ENCODE data around the gene PXT1.
"Not testable (repeated sequence)": the region's sequence is repeated elsewhere in the genome, so short reads cannot be mapped to it uniquely, and the experiment has no call there.

PXT1 gene

GRCh38 chr6:36442671-36443470 is at the start of gene PXT1, which contains the start of gene KCTD20:
TSS of gene PXT1 (minus strand) at chr6:36442854. CDS start at chr6:36426082, 16,772 bp downstream.
TSS of gene KCTD20 (plus strand) at chr6:36443000. CDS start at chr6:36470098, 27,098 bp downstream.
- peak; percentile 86 for DNase-seq

GRCh38 chr6:36492092-36492491 is 49.4 kb upstream of the PXT1 start:
- no peak for DNase-seq

GRCh38 chr6:36491378-36491965 is 48.8 kb upstream of the PXT1 start:
- no peak for DNase-seq

- no peak for DNase-seq
Measured at GRCh38 chr6:36489426-36489825, 46.8 kb upstream of the PXT1 start.

GRCh38 chr6:36488221-36488620 is 45.6 kb upstream of the PXT1 start:
- no peak for DNase-seq

GRCh38 chr6:36487698-36488097 is 45.0 kb upstream of the PXT1 start:
- DNase-seq, result no peak

- DNase-seq, result no peak
Measured at GRCh38 chr6:36484736-36485135, 42.1 kb upstream of the PXT1 start.

GRCh38 chr6:36483326-36483725 is 40.7 kb upstream of the PXT1 start:
- not testable (repeated sequence) for DNase-seq

- DNase-seq, result no peak
Measured at GRCh38 chr6:36479256-36479655, 36.6 kb upstream of the PXT1 start.

- no peak for DNase-seq
Measured at GRCh38 chr6:36478051-36478526, 35.4 kb upstream of the PXT1 start.

GRCh38 chr6:36469946-36470345 is 27.3 kb upstream of the PXT1 start:
- DNase-seq, result no peak

GRCh38 chr6:36469148-36469661 is 26.6 kb upstream of the PXT1 start:
- DNase-seq, result no peak

GRCh38 chr6:36467625-36468024 is 25.0 kb upstream of the PXT1 start:
- no peak for DNase-seq

GRCh38 chr6:36464233-36464632 is 21.6 kb upstream of the PXT1 start:
- no peak for DNase-seq

GRCh38 chr6:36463676-36464075 is 21.0 kb upstream of the PXT1 start:
- DNase-seq, result no peak

GRCh38 chr6:36461646-36462045 is 19.0 kb upstream of the PXT1 start:
- no peak for DNase-seq

- DNase-seq, result no peak
Measured at GRCh38 chr6:36460916-36461315, 18.3 kb upstream of the PXT1 start.

- no peak for DNase-seq
Measured at GRCh38 chr6:36459501-36459900, 16.8 kb upstream of the PXT1 start.

GRCh38 chr6:36455486-36456027 is 12.9 kb upstream of the PXT1 start:
- DNase-seq, result no peak

- DNase-seq, result not testable (repeated sequence)
Measured at GRCh38 chr6:36452897-36453296, 10.2 kb upstream of the PXT1 start.

- not testable (repeated sequence) for DNase-seq
Measured at GRCh38 chr6:36449173-36449572, 6.5 kb upstream of the PXT1 start.

GRCh38 chr6:36445621-36446020 is 3.0 kb upstream of the PXT1 start:
- DNase-seq, result no peak

GRCh38 chr6:36444470-36444869 is 1.8 kb upstream of the PXT1 start:
- no peak for DNase-seq
